ENCODE results near the gene CEP83.
"Not testable (repeated sequence)": the region's sequence is repeated elsewhere in the genome, so short reads cannot be mapped to it uniquely, and the experiment has no call there.

Gene CEP83, protein sequence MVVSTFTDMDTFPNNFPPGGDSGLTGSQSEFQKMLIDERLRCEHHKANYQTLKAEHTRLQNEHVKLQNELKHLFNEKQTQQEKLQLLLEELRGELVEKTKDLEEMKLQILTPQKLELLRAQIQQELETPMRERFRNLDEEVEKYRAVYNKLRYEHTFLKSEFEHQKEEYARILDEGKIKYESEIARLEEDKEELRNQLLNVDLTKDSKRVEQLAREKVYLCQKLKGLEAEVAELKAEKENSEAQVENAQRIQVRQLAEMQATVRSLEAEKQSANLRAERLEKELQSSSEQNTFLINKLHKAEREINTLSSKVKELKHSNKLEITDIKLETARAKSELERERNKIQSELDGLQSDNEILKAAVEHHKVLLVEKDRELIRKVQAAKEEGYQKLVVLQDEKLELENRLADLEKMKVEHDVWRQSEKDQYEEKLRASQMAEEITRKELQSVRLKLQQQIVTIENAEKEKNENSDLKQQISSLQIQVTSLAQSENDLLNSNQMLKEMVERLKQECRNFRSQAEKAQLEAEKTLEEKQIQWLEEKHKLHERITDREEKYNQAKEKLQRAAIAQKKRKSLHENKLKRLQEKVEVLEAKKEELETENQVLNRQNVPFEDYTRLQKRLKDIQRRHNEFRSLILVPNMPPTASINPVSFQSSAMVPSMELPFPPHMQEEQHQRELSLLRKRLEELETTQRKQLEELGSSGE

DNA sequence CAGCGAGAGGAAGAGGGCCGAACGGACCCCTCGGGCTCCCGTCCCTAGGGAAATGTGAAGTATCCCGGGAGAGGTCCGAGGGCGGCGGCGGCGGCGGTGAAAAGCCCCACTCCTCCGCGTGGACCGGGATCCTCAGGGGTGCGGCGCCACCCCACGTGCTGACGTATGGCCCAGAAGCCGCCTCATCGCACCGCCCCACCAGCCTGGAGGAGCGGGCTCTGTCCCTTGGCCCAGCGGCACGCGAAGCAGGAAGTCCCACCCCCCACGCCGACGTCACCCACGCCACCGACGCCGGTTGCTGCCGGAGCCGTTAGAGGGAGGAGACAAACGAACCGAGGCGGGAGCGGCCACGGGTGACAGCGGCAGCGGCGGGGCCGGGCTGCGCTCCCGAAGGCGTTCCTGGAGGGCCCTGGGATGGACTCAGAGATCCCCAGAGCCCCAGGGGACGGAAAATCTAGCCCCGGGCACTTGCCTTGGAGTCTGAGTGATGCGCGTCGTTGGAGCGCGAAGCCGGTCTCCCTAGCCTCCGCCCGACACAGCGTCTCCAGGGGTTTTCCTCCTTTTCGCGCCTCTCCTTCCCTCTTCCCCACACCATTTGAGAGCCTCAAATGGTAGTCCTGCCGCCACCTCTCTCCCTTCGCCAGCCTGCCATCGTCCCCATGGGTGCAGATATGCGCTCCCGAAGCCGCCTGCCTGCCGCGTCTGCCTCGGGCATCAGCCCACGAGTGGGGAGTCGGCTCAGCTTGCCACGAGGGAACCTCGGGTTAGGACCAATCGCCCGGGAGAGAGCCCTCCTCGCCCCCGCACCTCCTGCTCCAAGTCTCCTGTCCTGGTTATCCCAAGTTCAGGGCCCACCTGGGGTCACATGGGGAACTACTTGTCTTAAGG, at the start of gene CEP83:
CEP83 (minus strand) TSS at position 140 of the 888 bp plus-strand sequence. CDS start 47,377 bp downstream, outside the sequence.
- peak; percentile 98 for DNase-seq

DNA sequence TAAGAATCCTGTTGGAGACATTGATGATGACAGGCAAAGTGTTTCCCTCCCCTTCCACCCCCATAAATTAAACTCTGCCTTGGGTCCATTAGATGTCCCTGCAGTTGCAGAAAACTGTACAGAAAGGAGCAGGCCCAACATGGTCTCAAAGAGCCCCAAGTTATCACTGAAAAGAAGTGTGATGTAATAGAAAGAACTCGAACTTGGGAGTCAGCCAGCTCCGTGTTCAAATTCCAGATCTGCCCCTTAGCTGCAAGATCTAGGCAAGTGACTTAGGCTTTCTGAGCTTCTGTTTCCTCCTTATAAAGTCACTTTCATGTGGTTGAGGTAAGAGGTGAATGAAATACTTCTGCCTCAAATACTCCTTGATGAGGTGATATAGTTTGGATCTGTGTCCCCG, 49.6 kb upstream of the CEP83 start:
- no peak for DNase-seq

DNA sequence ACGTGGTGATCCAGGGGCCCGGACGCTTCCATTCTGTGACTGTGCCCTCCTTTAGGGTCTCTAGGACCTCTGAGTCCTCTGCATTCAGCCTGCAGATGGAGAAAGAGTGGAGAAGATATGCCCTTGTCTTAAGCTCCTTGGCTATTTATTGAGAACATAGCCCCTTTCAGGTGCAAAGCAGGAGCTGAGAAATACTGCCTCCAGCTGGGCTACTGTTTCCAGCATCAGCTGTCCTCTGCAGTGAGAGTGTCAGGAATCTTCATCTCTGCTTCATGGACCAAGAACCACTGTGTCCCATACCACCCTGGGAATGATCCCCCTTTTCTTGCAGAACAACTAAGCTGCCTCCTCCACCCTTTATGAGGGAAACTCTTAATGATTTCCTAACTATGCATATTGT, 47.8 kb upstream of the CEP83 start:
- no peak for DNase-seq

DNA sequence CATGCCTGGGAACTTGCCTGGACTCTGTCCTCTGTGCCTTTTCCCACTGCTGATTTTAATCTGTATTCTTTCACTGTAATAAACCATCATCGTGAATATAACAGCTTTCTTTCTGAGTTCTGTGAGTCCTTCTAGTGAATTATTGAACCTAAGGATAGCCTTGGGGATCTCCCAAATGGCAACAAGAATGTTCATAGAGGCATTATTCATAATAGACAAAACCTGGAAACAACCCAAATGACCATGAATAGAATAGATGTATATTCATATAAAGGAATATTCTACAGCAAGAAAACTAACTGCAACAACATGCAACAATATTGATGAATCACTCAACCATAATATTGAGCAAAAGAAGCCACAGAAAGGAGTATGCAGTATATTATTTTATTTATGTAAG, 44.7 kb upstream of the CEP83 start:
- DNase-seq: no peak

DNA sequence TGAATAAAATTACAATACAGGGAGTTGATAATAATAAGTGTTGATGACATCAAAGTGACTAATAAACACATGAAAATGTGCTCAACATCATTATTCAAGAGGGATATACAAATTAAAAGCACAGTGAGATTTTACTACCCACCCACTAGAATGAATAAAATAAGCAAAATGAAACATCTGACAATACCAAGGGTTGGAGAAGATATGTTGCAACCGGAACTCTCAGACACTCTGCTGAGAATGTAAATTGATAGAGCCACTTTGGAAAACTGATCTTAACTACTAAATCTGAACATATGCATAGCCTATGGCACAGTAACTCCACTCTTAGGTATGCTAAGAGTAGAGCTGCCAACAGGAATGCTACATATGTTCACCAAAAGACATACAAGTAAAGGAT, 44.0 kb upstream of the CEP83 start:
- no peak for DNase-seq

DNA sequence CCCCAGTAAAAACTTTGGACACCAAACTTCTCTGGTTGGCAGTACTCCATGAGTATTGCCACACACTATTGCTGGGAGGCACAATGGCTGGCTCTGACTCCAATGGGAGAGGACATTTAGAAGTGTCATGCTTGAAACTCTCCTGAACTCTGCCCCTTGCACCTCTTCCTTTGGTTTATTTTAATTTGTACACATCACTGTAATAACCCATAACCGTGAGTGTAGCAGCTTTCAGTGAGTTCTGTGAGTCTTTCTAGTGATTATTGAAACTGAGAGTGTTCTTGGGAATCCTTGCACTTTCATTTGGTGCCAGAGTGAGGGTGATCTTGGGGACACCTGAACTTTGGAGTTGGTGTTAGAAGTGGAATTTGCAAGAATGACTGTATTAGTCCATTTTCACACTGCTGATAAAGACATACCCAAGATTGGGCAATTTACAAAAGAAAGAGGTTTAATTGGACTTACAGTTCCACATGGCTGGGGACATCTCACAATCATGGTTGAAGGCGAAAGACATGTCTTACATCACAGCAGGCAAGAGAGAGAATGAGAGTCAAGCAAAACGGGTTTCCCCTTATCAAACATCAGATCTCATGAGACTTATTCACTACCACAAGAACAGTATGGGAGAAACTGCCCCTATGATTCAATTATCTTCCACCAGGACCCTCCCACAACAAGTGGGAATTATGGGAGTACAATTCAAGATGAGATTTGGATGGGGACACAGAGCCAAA, 41.3 kb upstream of the CEP83 start:
- no peak for DNase-seq

DNA sequence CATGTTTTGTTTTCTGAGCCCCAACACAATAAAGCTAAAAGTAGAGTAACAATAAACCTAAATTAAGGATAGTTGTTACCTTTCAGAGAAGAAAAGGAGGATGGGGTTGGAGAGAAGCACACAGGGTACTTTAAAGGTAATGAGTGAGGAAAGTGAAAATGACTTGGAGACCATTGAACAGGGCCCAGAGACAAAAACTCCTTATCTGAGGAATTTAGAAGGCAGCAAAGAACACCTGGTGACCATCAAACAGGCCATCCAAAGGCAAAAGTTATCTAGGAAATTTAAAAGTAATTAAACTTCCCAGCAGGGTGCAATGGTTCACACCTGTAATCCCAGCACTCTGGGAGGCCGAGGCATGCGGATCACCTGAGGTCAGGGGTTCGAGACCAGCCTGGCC, 39.0 kb upstream of the CEP83 start:
- DNase-seq: no peak

DNA sequence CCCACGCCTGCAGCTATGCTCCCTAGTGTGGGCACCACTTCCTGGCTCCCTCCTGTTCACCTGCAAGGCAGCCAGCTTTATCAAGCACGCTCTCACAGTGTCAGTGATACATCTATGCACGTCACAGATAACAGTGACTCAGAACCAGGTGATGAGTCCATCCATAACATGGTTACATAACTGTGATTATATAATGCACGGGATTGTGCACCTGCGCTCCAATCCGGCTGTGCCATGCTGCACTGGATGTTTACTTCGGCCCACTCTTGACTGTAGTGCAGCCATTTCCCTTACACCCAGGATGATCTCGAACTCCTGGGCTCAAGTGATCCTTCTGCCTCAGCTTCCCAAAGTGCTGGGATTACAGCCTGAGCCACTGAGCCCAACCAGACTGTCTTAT, 38.4 kb upstream of the CEP83 start:
- DNase-seq: no peak

DNA sequence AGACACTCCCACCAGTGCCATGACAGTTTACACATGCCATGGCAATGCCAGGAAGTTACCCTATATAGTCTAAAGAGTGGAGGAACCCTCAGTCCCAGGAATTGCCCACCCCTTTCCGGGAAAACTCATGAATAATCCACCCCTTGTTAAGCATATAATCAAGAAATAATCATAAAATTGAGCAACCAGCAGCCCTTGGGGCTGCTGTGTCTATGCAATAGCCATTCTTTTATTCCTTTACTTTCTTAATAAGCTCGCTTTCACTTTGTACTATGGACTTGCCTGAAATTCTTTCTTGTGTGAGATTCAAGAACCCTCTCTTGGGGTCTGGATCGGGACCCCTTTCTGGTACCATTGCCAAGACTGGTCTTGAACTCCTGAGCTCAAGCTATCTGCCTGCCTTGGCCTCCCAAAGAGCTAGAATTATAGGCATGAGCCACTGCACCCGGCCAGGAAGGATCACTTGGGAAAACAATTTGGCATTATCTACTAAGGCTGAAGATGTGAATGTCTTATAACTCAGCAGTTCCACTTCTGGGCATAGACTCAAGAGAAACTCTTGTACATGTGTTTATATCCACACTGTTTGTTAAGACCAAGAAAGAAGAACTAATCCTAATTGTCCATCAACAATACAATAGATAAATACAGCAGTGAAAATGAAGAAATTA, 35.9 kb upstream of the CEP83 start:
- peak; percentile 34 for DNase-seq

DNA sequence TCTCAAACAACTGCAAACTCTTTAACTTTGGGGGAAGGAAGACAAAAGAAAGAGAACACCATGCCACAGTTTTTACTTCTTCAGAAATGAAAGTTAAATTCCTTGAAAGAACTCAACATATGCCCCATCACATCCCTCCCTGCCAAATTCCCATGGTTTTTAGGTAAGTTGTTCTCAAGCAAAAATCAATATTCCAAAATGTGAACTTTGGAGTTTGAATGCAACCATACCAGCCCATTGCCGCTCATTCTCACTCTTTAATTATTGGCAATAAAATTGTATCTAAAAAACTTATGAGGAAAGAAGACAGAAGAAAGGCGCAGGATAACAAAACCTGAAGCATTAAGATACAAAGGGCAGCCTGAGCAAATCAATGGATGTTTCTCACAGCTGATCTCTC, 31.8 kb upstream of the CEP83 start:
- DNase-seq: no peak

DNA sequence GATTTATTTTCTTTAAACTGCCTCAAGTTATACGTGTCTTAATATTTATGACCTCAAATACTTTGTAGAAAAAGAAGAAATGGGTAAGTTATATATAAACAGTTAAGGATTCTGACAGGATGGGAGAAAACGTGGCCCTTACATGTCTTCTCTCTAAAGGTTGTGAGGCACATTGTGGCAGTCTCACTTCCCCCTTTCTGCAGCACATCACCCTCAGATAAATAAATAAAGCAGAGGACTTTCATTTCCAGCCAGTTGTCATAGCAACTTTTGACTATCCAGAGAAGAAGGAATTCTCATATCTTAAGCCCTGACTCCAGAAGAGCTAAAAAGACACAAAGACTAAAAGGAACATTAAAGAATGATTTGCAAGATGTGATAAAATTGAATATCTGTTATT, 28.8 kb upstream of the CEP83 start:
- DNase-seq: no peak

DNA sequence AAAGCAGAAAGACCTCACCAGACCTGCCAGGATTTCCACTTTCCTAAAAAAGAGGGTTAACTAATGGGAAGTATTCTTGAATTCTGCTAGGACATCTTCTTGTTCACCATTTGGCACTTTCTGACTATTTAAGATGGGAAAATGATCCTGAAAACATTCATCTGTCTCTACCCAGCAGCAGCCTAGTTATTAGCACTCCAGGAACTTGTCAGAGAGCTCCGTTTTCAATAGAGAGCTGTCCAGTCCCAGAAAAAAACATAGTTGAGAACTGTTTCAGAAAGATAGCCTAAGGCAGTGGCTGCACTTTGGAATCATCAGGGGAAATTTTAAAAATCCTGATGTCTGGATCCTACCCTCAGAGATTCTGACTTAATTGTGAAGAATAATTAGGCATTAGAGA, 22.1 kb upstream of the CEP83 start:
- no peak for DNase-seq

DNA sequence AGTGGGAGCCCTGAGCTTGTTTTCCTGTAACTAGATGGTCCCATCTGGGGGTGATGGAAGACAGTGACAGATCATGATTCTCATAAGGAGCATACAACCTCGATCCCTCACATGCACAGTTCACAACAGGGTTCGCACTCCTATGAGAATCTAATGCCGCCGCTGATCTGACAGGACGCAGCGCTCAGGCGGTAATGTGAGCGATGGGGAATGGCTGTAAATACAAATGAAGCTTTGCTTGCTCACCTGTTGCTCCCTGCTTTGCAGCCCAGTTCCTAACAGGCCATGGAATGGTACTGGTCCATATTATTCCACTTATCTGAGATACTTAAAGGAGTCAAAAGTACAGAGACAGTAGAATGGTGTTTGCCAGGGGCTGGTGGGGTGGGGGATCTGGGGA, 9.9 kb upstream of the CEP83 start:
- no peak for DNase-seq

DNA sequence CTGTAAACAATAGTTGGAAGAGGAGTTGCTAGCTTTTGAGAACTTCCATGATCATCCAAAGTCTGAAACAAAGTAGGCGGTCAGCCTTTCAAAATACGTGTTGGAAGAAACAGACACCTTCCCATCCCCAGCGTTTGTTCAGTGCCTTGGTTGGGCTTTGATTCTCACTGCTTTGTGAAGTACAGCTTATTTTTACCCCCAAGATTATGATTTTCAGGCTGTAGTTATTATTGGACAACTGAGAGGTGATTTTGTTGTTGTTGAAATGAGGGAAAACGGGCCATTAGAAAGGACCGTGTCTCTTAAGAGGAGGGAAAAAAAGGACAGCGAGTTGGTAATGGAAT, 921 bp upstream of the CEP83 start:
- no peak for DNase-seq

DNA sequence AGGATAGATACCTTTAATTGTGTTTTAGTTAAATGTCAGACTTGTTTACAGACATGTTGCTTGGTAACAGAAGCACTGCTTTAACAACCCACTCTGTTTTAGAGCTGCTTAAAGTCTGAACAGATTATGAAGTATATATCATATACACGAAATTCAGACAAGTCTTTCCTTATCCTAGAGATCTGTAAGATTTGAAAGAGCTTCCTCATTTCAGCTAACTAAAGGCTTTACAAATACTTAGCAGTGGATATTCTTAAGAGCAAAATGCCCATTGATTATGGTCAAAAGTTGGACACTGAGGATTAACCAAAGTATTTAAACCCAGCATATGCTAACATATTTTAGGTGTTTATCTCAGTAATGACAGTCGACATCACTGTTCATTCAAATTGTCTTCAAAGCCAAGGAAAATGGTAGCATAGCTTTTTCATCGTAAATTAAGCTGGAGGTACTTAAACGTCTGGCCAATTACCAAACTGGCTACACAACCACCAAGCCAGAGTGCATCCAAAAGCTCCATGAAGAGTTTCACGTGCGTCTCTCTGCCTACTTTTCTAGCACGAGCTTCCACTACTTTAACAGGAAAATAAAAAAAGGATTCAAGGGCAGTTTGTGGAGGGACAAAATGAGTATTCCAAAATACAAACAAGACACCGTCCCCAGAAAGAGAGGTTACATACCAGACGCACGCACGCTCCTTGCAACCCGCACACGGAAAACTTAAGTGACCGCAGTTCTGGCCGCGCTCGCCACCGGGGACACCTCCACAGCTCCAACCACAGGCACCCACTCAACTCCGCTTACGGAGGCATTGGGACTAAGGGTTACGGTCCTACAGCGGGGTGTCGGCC, 565 bp downstream of the CEP83 start:
- no peak for DNase-seq

DNA sequence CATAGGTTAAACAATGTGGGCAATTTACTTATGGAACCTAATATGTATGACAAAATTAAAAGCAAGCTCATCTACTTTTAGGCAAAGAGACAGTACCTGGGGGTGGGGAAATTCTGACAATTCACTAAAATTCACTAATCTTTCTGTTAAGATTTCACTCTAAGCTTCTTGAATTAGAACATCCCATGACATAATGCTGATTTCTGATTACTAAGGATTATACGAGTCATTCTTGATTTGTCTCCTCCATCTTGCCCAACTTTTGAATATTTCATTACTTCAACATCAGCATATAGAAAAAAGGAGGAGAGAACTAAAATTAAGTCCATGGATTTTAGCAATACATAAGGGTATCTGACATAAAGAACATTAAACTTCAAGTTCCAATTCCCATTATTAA, 2.4 kb downstream of the CEP83 start:
- no peak for DNase-seq

DNA sequence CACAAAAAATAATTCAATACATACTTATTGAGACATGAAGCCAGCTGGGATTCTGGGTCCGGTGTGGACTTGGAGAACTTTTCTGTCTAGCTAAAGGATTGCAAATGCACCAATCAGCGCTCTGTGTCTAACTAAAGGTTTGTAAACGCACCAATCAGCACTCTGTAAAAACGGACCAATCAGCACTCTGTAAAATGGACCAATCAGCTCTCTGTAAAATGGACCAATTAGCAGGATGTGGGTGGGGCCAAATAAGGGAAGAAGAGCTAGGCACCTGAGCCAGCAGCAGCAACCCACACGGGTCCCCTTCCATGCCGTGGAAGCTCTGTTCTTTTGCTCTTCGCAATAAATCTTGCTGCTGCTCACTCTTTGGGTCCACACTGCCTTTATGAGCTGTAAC, 5.3 kb downstream of the CEP83 start:
- not testable (repeated sequence) for DNase-seq

DNA sequence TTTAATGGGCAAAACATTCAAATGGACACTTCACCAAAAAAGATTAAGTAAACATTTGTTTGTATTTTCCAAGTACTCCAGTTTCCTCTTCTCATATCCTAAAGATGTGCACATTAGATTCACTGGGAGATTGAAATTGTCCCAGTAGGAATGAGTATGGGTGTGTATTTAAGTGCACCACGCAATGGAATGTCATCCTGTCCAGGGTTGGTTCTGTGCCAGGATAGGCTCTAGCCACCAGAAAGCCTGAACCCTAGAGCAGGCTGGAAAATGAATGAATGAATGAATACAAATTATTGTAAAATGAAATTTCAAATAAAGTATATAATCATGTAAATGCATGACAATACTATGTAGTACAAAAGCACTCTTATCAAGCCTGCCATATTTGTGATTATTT, 14.0 kb downstream of the CEP83 start:
- DNase-seq: no peak

DNA sequence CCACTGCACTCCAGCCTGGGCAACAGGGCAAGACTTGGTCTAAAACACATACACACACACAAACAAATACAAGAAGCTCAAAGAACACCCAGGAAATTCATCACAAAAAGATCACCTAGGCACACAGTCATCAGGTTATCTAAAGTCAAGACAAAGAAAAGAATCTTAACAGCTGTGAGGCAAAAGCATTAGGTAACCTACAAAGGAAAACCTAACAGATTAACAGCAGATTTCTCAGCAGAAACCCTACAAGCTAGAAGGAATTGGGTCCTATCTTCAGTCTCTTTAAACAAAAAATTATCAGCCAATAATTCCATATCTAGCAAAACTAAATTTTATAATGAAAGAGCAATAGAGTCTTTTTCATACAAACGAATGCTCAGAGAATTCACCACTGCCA, 22.4 kb downstream of the CEP83 start:
- DNase-seq: no peak

DNA sequence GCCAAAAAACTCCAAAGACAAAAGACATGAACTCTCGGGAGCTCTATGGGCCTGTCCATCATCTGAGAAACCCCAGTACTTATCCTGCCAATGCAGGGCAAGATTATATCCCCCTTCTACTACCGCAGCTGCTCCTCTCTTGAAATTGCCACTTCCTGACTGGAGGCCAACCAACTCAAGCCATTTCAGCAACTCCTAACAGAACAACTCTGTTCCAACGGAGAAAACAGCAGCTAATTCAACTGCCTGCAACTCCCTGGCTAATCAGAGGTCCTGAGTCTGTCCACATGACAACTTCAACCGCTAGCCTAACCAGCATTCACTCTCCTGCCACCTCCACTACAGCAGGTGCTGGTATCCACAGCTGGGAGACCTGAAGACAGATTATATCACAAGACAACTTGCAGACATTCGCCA, 24.1 kb downstream of the CEP83 start:
- DNase-seq: peak; percentile 40

DNA sequence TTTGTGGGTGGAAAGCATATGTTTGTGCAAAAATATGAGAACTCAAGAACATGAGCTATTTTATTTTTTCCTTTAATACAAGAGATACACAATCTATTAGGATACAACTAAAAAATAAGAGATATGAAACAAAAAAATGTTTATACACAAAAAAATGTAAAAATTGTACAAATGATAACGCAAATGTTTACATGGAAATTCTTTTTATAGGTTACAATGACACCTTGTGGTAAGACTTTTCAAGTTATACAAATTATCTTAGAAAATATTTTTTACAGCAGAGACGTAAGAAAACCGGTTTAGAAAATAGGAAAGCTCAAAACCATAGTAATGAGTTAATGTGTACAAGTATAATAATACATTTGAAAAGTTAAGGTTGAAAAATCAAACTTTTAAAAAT, 25.5 kb downstream of the CEP83 start:
- no peak for DNase-seq

Measured in femur (tissue), 1 donor.